PC-3 (cell line): ENCODE data around the gene RAB31. TPM values are rescaled to one million over a fixed set of nuclear protein-coding genes. Genes with fewer than 3 reads are reported as not detected.
"Not testable (repeated sequence)": the region's sequence is repeated elsewhere in the genome, so short reads cannot be mapped to it uniquely, and the experiment has no call there.

ENCODE experiments used
- ATAC-seq: fragments of 200-7000 bp; cut with Tn5 transposase; 2 replicates; pipeline ENCODE4 v1.9.1; 2020; ENCODE audit warnings: mild to moderate bottlenecking, moderate library complexity
- BruUV-seq: library from RNA; stranded (reverse); fragments of 400-500 nt; replicated peaks from 2 replicates; lab custom pipeline; 2021; lab: Mats Ljungman, UMichigan
- CTCF ChIA-PET: fragments of 300-600 bp; sonication (Branson Sonifier 250); formaldehyde crosslinking; loops from one replicate; lab custom pipeline; 2022; ENCODE audit warnings: antibody characterized with exemption; lab: Charles Lee
- POLR2A ChIA-PET: fragments of 300-600 bp; sonication (Branson Sonifier 250); formaldehyde crosslinking; loops from one replicate; lab custom pipeline; 2022; ENCODE audit warnings: antibody characterized with exemption; ENCODE audit not compliant: unreplicated experiment; lab: Charles Lee
- DNase-seq: peaks from one replicate; pipeline ENCODE4 v3.0.0-alpha.2; 2015
- H2AFZ ChIP-seq: fragments of 300-600 bp; sonication (generic); 2 replicates; pipeline ENCODE4 v1.6.0; 2016; ENCODE audit warnings: antibody characterized with exemption, low read length
- H3F3A ChIP-seq: fragments of 300-600 bp; sonication (generic); one replicate; pipeline ENCODE4 v1.6.0; 2017; ENCODE audit warnings: antibody characterized with exemption, low read length, control low read depth, mild to moderate bottlenecking; ENCODE audit not compliant: unreplicated experiment
- H3K27ac ChIP-seq: fragments of 300-600 bp; sonication (generic); 2 replicates; pipeline ENCODE4 v1.5.1; 2016; ENCODE audit warnings: mild to moderate bottlenecking, low read length
- H3K27me3 ChIP-seq: fragments of 300-600 bp; sonication (generic); 2 replicates; pipeline ENCODE4 v1.6.1; 2016; ENCODE audit warnings: low read length, mixed read lengths
- H3K36me3 ChIP-seq: fragments of 300-600 bp; sonication (generic); 2 replicates; pipeline ENCODE4 v1.6.1; 2016; ENCODE audit warnings: low read depth, mixed run types, low read length, mixed read lengths
- H3K4me1 ChIP-seq: fragments of 300-600 bp; sonication (generic); 2 replicates; pipeline ENCODE4 v1.5.1; 2016; ENCODE audit warnings: low read length; ENCODE audit not compliant: insufficient read depth
- H3K4me2 ChIP-seq: fragments of 300-600 bp; sonication (generic); 2 replicates; pipeline ENCODE4 v1.6.0; 2016; ENCODE audit warnings: low read length
- H3K4me3 ChIP-seq: fragments of 300-600 bp; sonication (generic); 2 replicates; pipeline ENCODE4 v1.5.1; 2016; ENCODE audit warnings: mild to moderate bottlenecking, low read length, mixed read lengths
- H3K79me2 ChIP-seq: fragments of 300-600 bp; sonication (generic); 2 replicates; pipeline ENCODE4 v1.6.1; 2017; ENCODE audit warnings: low read length, mixed read lengths
- H3K9ac ChIP-seq: fragments of 300-600 bp; sonication (generic); 2 replicates; pipeline ENCODE4 v1.6.0; 2016; ENCODE audit warnings: mild to moderate bottlenecking, low read length
- H3K9me2 ChIP-seq: fragments of 300-600 bp; sonication (generic); replicated peaks from 2 replicates; pipeline ENCODE4 v1.6.1; 2016; ENCODE audit warnings: mixed run types, low read length, mixed read lengths
- H3K9me3 ChIP-seq: fragments of 300-600 bp; sonication (generic); 2 replicates; pipeline ENCODE4 v1.6.1; 2016; ENCODE audit warnings: low read length, mixed read lengths
- H4K20me1 ChIP-seq: fragments of 300-600 bp; sonication (generic); 2 replicates; pipeline ENCODE4 v1.6.1; 2016; ENCODE audit warnings: low read length, mixed read lengths
- CTCF ChIP-seq: fragments of 300-600 bp; sonication (generic); conservative IDR thresholded peaks from 2 replicates; pipeline ENCODE4 v1.5.1; 2017; ENCODE audit warnings: antibody characterized with exemption, low read depth, mild to moderate bottlenecking, low read length
- EZH2 ChIP-seq: fragments of 300-600 bp; sonication (generic); IDR thresholded peaks from one replicate; pipeline ENCODE4 v1.6.1; 2017; ENCODE audit warnings: antibody characterized with exemption, mild to moderate bottlenecking, low read length; ENCODE audit not compliant: unreplicated experiment
- EZH2phosphoT487 ChIP-seq: fragments of 300-600 bp; sonication (generic); IDR thresholded peaks from 2 replicates; pipeline ENCODE4 v1.6.1; 2018; ENCODE audit warnings: mild to moderate bottlenecking, antibody characterized with exemption, low read length, borderline replicate concordance
- intact Hi-C: fragments of 100-400 bp; cut with micrococcal nuclease; formaldehyde crosslinking; loops from 2 replicates; pipeline ENCODE4 v1.9.0; 2023
- total RNA-seq: library from RNA; depleted of rRNA; stranded (reverse); fragments of >200 nt; gene quantifications from 2 replicates; pipeline ENCODE4 v1.2.3, GENCODE V29; 2014

The RAB31 gene
- total RNA-seq, 1 experiment from 2014 or later, result 3.8 TPM

- no peaks in the 10 kb centered on the region for H3K9me3 ChIP-seq
- DNase-seq (peak; percentile 94), ATAC-seq (peak; percentile 90)
- peak overlapping the region; percentile 3; the same call in 1 of the 2 replicates for H3K4me3 ChIP-seq
- no peaks in the 10 kb centered on the region for H3K9me2 ChIP-seq
- BruUV-seq, result no TSS peak
- H3K27ac ChIP-seq, result peak overlapping the region; percentile 94
- no peaks in the 10 kb centered on the region for H3K36me3 ChIP-seq
- peak overlapping the region; percentile 64 for H3K9ac ChIP-seq
- CTCF ChIA-PET, result interaction anchor here (0.6 to 1.4 kb wide), 12 partner anchors 10 to 831 kb away, joined by 3 to 17 read pairs (median 4); no protein-coding TSS in a partner anchor
- intact Hi-C loops, result loop anchor here (1.0 kb wide), 3 partner anchors 15 to 98 kb away; no protein-coding TSS in a partner anchor
- no peaks in the 10 kb centered on the region for H4K20me1 ChIP-seq
- peak overlapping the region; percentile 71 for H3K4me2 ChIP-seq
- no peaks in the 10 kb centered on the region for H3K27me3 ChIP-seq
- POLR2A ChIA-PET, result interaction anchor here (0.6 to 1.0 kb wide), 6 partner anchors 9 to 99 kb away, joined by 3 to 7 read pairs (median 4); no protein-coding TSS in a partner anchor
- peak overlapping the region; percentile 22 for H2AFZ ChIP-seq
- peaks cover 19% of the 10 kb centered on the region for H3K4me1 ChIP-seq
- TF ChIP-seq EZH2phosphoT487 (no peak), CTCF (peak; percentile 65), EZH2 (no peak)
- H3K79me2 ChIP-seq, result no peaks in the 10 kb centered on the region
- peaks cover 5% of the 10 kb centered on the region for H3F3A ChIP-seq
Observed at GRCh38 chr18:9673296-9674251, 34.5 kb upstream of the RAB31 start.

- H3K9ac ChIP-seq, H3K27ac ChIP-seq, H3K9me3 ChIP-seq, H3K4me2 ChIP-seq, ATAC-seq, H2AFZ ChIP-seq, intact Hi-C loops, H3K27me3 ChIP-seq, H3K9me2 ChIP-seq, H3K4me3 ChIP-seq, H4K20me1 ChIP-seq, POLR2A ChIA-PET, H3K79me2 ChIP-seq, H3F3A ChIP-seq, DNase-seq, BruUV-seq, H3K36me3 ChIP-seq, CTCF ChIA-PET: not testable (repeated sequence)
- peaks cover 19% of the 10 kb centered on the region for H3K4me1 ChIP-seq
Observed at GRCh38 chr18:9678216-9678615, 29.9 kb upstream of the RAB31 start.

- Histone ChIP-seq H3F3A (peaks cover 1% of the 10 kb centered on the region), H2AFZ (no peak overlapping the region), H3K4me1 (peaks cover 19% of the 10 kb centered on the region), H3K4me2 (no peak overlapping the region), H3K79me2 (no peaks in the 10 kb centered on the region), H3K9ac (no peak overlapping the region), H3K27me3 (no peaks in the 10 kb centered on the region), H3K4me3 (no peak overlapping the region), H3K27ac (no peak overlapping the region), H3K36me3 (no peaks in the 10 kb centered on the region), H4K20me1 (no peaks in the 10 kb centered on the region), H3K9me2 (no peaks in the 10 kb centered on the region), H3K9me3 (no peaks in the 10 kb centered on the region)
- TF ChIP-seq EZH2 (no peak), CTCF (no peak), EZH2phosphoT487 (no peak)
- DNase-seq (no peak), ATAC-seq (no peak)
- intact Hi-C loops, result no loop called here
- CTCF ChIA-PET, result interaction anchor here (0.6 kb wide), 1 partner anchor 525 kb away, joined by 3 read pairs; no protein-coding TSS in a partner anchor
- POLR2A ChIA-PET, result no interaction called here
- BruUV-seq, result no TSS peak
Observed at GRCh38 chr18:9679125-9679524, 29.0 kb upstream of the RAB31 start.
